Cardiac muscle cell (in vitro differentiated cells and primary cell): ENCODE results near the gene RABEP2. TPM values are rescaled to one million over a fixed set of nuclear protein-coding genes. Genes with fewer than 3 reads are reported as not detected.
A peak's percentile ranks its signal among the peaks of the same experiment; 100 is the strongest.

ENCODE experiments used
- DNase-seq, 2 donors: peaks; one replicate each; pipeline versions ENCODE4 v3.0.0 to v3.0.0-alpha.2; 2010 to 2017; ENCODE audit warnings: low read depth in 1 of 2, low spot score in 1 of 2
- H3K27ac ChIP-seq: fragments of 200-600 bp; sonication (generic); 2 replicates; pipeline ENCODE4 v1.5.1; 2016
- H3K27me3 ChIP-seq: fragments of 200-600 bp; sonication (generic); 2 replicates; pipeline ENCODE4 v1.6.0; 2016; ENCODE audit warnings: control low read depth
- H3K36me3 ChIP-seq: fragments of 200-600 bp; sonication (generic); 2 replicates; pipeline ENCODE4 v1.5.1; 2016; ENCODE audit warnings: control low read depth
- H3K4me1 ChIP-seq: fragments of 200-600 bp; sonication (generic); 2 replicates; pipeline ENCODE4 v1.8.1; 2017; ENCODE audit warnings: low read depth, mild to moderate bottlenecking, mixed run types
- H3K4me3 ChIP-seq: fragments of 200-600 bp; sonication (generic); 2 replicates; pipeline ENCODE4 v1.5.1; 2016; ENCODE audit warnings: mild to moderate bottlenecking
- H3K9me3 ChIP-seq: fragments of 200-600 bp; sonication (generic); 2 replicates; pipeline ENCODE4 v1.5.1; 2017; ENCODE audit warnings: low read depth, mild to moderate bottlenecking, control low read depth
- CTCF ChIP-seq: IDR thresholded peaks from 2 replicates; pipeline ENCODE4 v1.5.1; 2012; ENCODE audit warnings: low read depth, mild to moderate bottlenecking, low read length
- polyA plus RNA-seq: library from polyadenylated mRNA; unstranded; fragments of >200 nt; fragmentation: Nextera tagmentation; extraction: Ambion mirVana; gene quantifications from 2 replicates; pipeline ENCODE4 v1.2.1, GENCODE V29; 2016
- total RNA-seq: library from RNA; depleted of rRNA; stranded (reverse); fragments of >200 nt; gene quantifications from 2 replicates; pipeline ENCODE4 v1.2.3, GENCODE V29; 2016

The RABEP2 gene
- total and polyA plus RNA-seq, 2 experiments from 2014 or later = 34.4 to 87.3 TPM

DNA sequence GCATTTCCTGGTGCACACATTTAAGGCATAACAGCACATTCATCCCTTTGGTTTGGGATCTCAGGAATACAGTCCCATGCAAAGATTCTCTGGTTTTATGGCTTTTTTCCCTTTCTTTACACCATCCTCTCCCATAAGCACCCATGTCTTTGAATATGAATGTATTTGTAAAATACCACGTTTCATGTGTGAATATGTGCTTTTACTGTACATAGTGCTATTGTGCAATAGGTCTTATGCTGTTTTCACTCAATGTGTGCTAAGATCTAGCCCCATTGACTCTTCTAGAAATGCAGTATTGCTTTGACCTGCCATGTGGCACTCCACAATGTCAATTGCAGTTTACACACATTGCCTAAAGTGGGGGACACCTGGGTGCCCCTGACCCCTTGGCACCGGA lies 39.5 kb upstream of the RABEP2 start:
- Histone ChIP-seq H3K36me3 (peaks cover 2% of the 10 kb centered on the region), H3K9me3 (no peaks in the 10 kb centered on the region), H3K4me3 (no peak overlapping the region), H3K4me1 (no peaks in the 10 kb centered on the region), H3K27me3 (no peaks in the 10 kb centered on the region), H3K27ac (no peak overlapping the region)
- TF ChIP-seq CTCF = no peak
- DNase-seq = no peak

GRCh38 chr16:28964072-28964471 lies 39.0 kb upstream of the RABEP2 start:
- Histone ChIP-seq H3K27me3 (no peaks in the 10 kb centered on the region), H3K4me3 (no peak overlapping the region), H3K36me3 (peaks cover 2% of the 10 kb centered on the region), H3K4me1 (no peaks in the 10 kb centered on the region), H3K9me3 (no peaks in the 10 kb centered on the region), H3K27ac (no peak overlapping the region)
- TF ChIP-seq CTCF = no peak
- DNase-seq = no peak

DNA sequence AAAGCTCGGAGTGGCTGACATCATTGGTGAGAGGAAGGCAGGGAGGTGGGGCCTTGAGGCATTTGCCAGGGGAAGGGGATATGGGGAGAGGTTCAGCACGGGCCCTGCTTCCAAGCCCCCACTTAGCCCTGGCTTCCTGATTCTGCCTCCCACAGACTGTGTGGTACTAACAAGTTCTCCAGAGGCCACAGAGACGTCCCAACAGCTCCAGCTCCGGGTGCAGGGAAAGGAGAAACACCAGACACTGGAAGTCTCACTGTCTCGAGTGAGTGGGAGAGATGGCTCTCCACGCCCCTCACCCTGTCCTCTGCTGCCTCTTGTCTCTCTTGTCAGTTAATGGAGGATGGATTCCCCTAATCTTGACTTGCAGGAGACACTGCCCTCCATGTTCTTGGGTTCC lies 33.8 kb upstream of the RABEP2 start:
- Histone ChIP-seq H3K9me3 (no peaks in the 10 kb centered on the region), H3K27me3 (no peaks in the 10 kb centered on the region), H3K36me3 (peaks cover 37% of the 10 kb centered on the region), H3K4me3 (no peak overlapping the region), H3K4me1 (no peaks in the 10 kb centered on the region), H3K27ac (no peak overlapping the region)
- no peak for TF ChIP-seq CTCF
- DNase-seq = no peak

- no peak overlapping the region for H3K4me3 ChIP-seq
- no peaks in the 10 kb centered on the region for H3K4me1 ChIP-seq
- no peaks in the 10 kb centered on the region for H3K27me3 ChIP-seq
- no peak for DNase-seq
- no peak overlapping the region for H3K27ac ChIP-seq
- H3K36me3 ChIP-seq = peaks cover 43% of the 10 kb centered on the region
- no peaks in the 10 kb centered on the region for H3K9me3 ChIP-seq
- no peak for TF ChIP-seq CTCF
These were observed 33.2 kb upstream of the RABEP2 start for GRCh38 chr16:28958216-28958615.

- TF ChIP-seq CTCF = no peak
- H3K27ac ChIP-seq = peak overlapping the region; percentile 42
- H3K36me3 ChIP-seq = peaks cover 36% of the 10 kb centered on the region
- no peaks in the 10 kb centered on the region for H3K27me3 ChIP-seq
- peak overlapping the region; percentile 80 for H3K4me3 ChIP-seq
- H3K4me1 ChIP-seq = peaks cover 6% of the 10 kb centered on the region
- no peaks in the 10 kb centered on the region for H3K9me3 ChIP-seq
- no peak for DNase-seq
These were observed 26.4 kb upstream of the RABEP2 start for GRCh38 chr16:28951410-28951943.
